Duodenal mucosa (tissue), 2 donors: ENCODE measurements around the gene MRPL39.

ENCODE experiments used
- H3K27ac ChIP-seq: one replicate; pipeline ENCODE4 v1.7.0; 2013; ENCODE audit warnings: low read depth, low read length
- H3K27me3 ChIP-seq, 2 donors: one replicate each; pipeline ENCODE4 v1.7.0; 2013; ENCODE audit warnings: low read length in 2 of 2, control low read depth in 1 of 2; ENCODE audit not compliant: insufficient read depth in 2 of 2, control insufficient read depth in 1 of 2
- H3K36me3 ChIP-seq, 2 donors: one replicate each; pipeline ENCODE4 v1.7.0; 2013; ENCODE audit warnings: low read length in 2 of 2, control low read depth in 1 of 2; ENCODE audit not compliant: insufficient read depth in 2 of 2, control insufficient read depth in 1 of 2
- H3K4me1 ChIP-seq, 2 donors: one replicate each; pipeline ENCODE4 v1.7.0; 2013; ENCODE audit warnings: low read length in 2 of 2, control low read depth in 1 of 2; ENCODE audit not compliant: insufficient read depth in 2 of 2, control insufficient read depth in 1 of 2
- H3K4me3 ChIP-seq, 2 donors: one replicate each; pipeline ENCODE4 v1.7.0; 2013; ENCODE audit warnings: low read length in 2 of 2, low read depth in 1 of 2
- H3K9ac ChIP-seq, 2 donors: one replicate each; pipeline ENCODE4 v1.7.0; 2013; ENCODE audit warnings: low read length in 2 of 2, low read depth in 1 of 2
- H3K9me3 ChIP-seq, 2 donors: one replicate each; pipeline ENCODE4 v1.7.0; 2013; ENCODE audit warnings: low read length in 2 of 2, control low read depth in 1 of 2; ENCODE audit not compliant: control insufficient read depth in 1 of 2

MRPL39 gene

GRCh38 chr21:25550352-25551120, 56.7 kb downstream of the MRPL39 start:
- H3K27me3 ChIP-seq = no peaks in the 10 kb centered on the region
- H3K4me1 ChIP-seq = no peaks in the 10 kb centered on the region
- H3K4me3 ChIP-seq = no peak overlapping the region
- no peaks in the 10 kb centered on the region for H3K36me3 ChIP-seq
- no peak overlapping the region for H3K27ac ChIP-seq
- H3K9me3 ChIP-seq = no peaks in the 10 kb centered on the region
- no peak overlapping the region for H3K9ac ChIP-seq

- Histone ChIP-seq H3K9ac (no peak overlapping the region), H3K4me3 (no peak overlapping the region), H3K36me3 (no peaks in the 10 kb centered on the region)
Observed at GRCh38 chr21:25541042-25541441, 66.2 kb downstream of the MRPL39 start.

GRCh38 chr21:25539606-25540005, 67.7 kb downstream of the MRPL39 start:
- Histone ChIP-seq H3K27ac (no peak overlapping the region), H3K36me3 (no peaks in the 10 kb centered on the region), H3K9me3 (peaks cover 5 to 7% of the 10 kb centered on the region in 2 donors), H3K27me3 (no peaks in the 10 kb centered on the region), H3K4me1 (no peaks in the 10 kb centered on the region), H3K9ac (no peak overlapping the region), H3K4me3 (no peak overlapping the region)

More at GRCh38 chr21:25541042-25541441, 66.2 kb downstream of the MRPL39 start:
- Histone ChIP-seq H3K9me3 (peaks cover 5 to 7% of the 10 kb centered on the region in 2 donors), H3K27ac (no peak overlapping the region), H3K4me1 (no peaks in the 10 kb centered on the region), H3K27me3 (no peaks in the 10 kb centered on the region)

GRCh38 chr21:25537174-25537573, 70.1 kb downstream of the MRPL39 start:
- H3K4me3 ChIP-seq = no peak overlapping the region
- no peaks in the 10 kb centered on the region for H3K4me1 ChIP-seq
- no peak overlapping the region for H3K9ac ChIP-seq
- H3K27ac ChIP-seq = no peak overlapping the region
- no peaks in the 10 kb centered on the region for H3K27me3 ChIP-seq
- H3K9me3 ChIP-seq = peaks cover 5 to 7% of the 10 kb centered on the region in 2 donors
- no peaks in the 10 kb centered on the region for H3K36me3 ChIP-seq

- no peak overlapping the region for H3K27ac ChIP-seq
- H3K27me3 ChIP-seq = no peaks in the 10 kb centered on the region
- H3K9ac ChIP-seq = no peak overlapping the region
- no peaks in the 10 kb centered on the region for H3K4me1 ChIP-seq
- no peak overlapping the region for H3K4me3 ChIP-seq
- H3K9me3 ChIP-seq = peaks cover 5 to 7% of the 10 kb centered on the region in 2 donors
- H3K36me3 ChIP-seq = no peaks in the 10 kb centered on the region
Observed at GRCh38 chr21:25536752-25537151, 70.5 kb downstream of the MRPL39 start.

GRCh38 chr21:25535849-25536248, 71.4 kb downstream of the MRPL39 start:
- Histone ChIP-seq H3K36me3 (no peaks in the 10 kb centered on the region), H3K27ac (no peak overlapping the region), H3K4me3 (no peak overlapping the region), H3K9ac (no peak overlapping the region), H3K4me1 (no peaks in the 10 kb centered on the region), H3K27me3 (no peaks in the 10 kb centered on the region), H3K9me3 (peaks cover 5 to 7% of the 10 kb centered on the region in 2 donors)
